HepG2 (cell line): ENCODE data around the gene IL24. TPM values are rescaled to one million over a fixed set of nuclear protein-coding genes. Genes with fewer than 3 reads are reported as not detected.

Experiments
- ATAC-seq: fragments of 200-7000 bp; cut with Tn5 transposase; 3 replicates; pipeline ENCODE4 v1.9.1; 2020; ENCODE audit warnings: mild to moderate bottlenecking, moderate library complexity
- BruUV-seq: library from RNA; stranded (reverse); fragments of 400-500 nt; replicated peaks from 2 replicates; lab custom pipeline; 2021; lab: Mats Ljungman, UMichigan
- CTCF ChIA-PET: fragments of 300-600 bp; formaldehyde crosslinking; extraction: SDS; loops from one replicate; lab custom pipeline; 2021; ENCODE audit warnings: low total read pairs, inconsistent platforms, low intra/inter-chr PET ratio; lab: Yijun Ruan, JAX
- POLR2A ChIA-PET: fragments of 350-600 bp; sonication (Branson Sonifier 250); formaldehyde crosslinking; loops from one replicate; lab custom pipeline; 2020; ENCODE audit warnings: antibody characterized with exemption, inconsistent platforms; lab: Yijun Ruan, JAX
- DNase-seq: peaks from one replicate; pipeline ENCODE4 v3.0.0-alpha.2; 2015; ENCODE audit warnings: low spot score
- FAIRE-seq: peaks from 3 replicates; lab custom pipeline; 2011; peaks lifted over from hg19 to GRCh38; lab: Jason Lieb, UNC
- H2AFZ ChIP-seq: one replicate; pipeline ENCODE4 v1.6.1; 2011; ENCODE audit warnings: low read length, inconsistent platforms
- H3K27ac ChIP-seq: fragments of 300-600 bp; 3 replicates; pipeline ENCODE4 v1.8.0; 2011; ENCODE audit warnings: mixed run types, mild to moderate bottlenecking, mixed read lengths, low read length, inconsistent platforms; ENCODE audit not compliant: insufficient read depth; ENCODE audit errors: extremely low read length
- H3K27me3 ChIP-seq, 2 experiments: fragments of 200-600 bp in 1 of 2; 2 replicates in 1 of 2; 3 replicates in 1 of 2; pipeline versions ENCODE4 v1.6.0 to v1.8.0; 2011; ENCODE audit warnings: low read length in 2 of 2, mild to moderate bottlenecking in 2 of 2, moderate library complexity in 2 of 2, inconsistent platforms in 1 of 2; ENCODE audit not compliant: insufficient read depth in 2 of 2, control insufficient read depth in 1 of 2
- H3K36me3 ChIP-seq, 2 experiments: fragments of 200-600 bp in 1 of 2; replicated peaks in 1 of 2; 2 replicates in 1 of 2; 3 replicates in 1 of 2; pipeline versions ENCODE4 v1.5.1 to v1.8.0; 2011; ENCODE audit warnings: low read length in 2 of 2, inconsistent platforms in 1 of 2; ENCODE audit not compliant: insufficient read depth in 2 of 2, control insufficient read depth in 1 of 2
- H3K4me1 ChIP-seq: 2 replicates; pipeline ENCODE4 v1.5.1; 2012; ENCODE audit warnings: low read length, inconsistent platforms; ENCODE audit not compliant: insufficient read depth
- H3K4me2 ChIP-seq: 2 replicates; pipeline ENCODE4 v1.6.0; 2011; ENCODE audit warnings: low read depth, low read length, inconsistent platforms
- H3K4me3 ChIP-seq, 3 experiments: fragments of 200-600 bp in 1 of 3; sonication (generic), shearing (Covaris generic) in 1 of 3; replicated peaks in 1 of 3; 2 replicates each; pipeline ENCODE4 v1.5.1; 2011 to 2016; ENCODE audit warnings: low read length in 3 of 3, inconsistent platforms in 2 of 3, low read depth in 2 of 3, mild to moderate bottlenecking in 2 of 3, control low read depth in 1 of 3, mixed read lengths in 1 of 3; ENCODE audit not compliant: insufficient read depth in 1 of 3
- H3K79me2 ChIP-seq: one replicate; pipeline ENCODE4 v1.6.1; 2011; ENCODE audit warnings: low read length, inconsistent platforms; ENCODE audit not compliant: insufficient read depth
- H3K9ac ChIP-seq: 2 replicates; pipeline ENCODE4 v1.6.0; 2011; ENCODE audit warnings: mild to moderate bottlenecking, low read depth, low read length, inconsistent platforms; ENCODE audit not compliant: insufficient read depth
- H3K9me3 ChIP-seq: 2 replicates; pipeline ENCODE4 v1.5.1; 2012; ENCODE audit warnings: mild to moderate bottlenecking, low read length
- H4K20me1 ChIP-seq: 2 replicates; pipeline ENCODE4 v1.6.0; 2011; ENCODE audit warnings: inconsistent platforms, mild to moderate bottlenecking, low read length, moderate library complexity; ENCODE audit not compliant: insufficient read depth
- MBNL3 ChIP-seq: fragments of 250-450 bp; sonication (Bioruptor Pico); conservative IDR thresholded peaks from 2 replicates; pipeline ENCODE4 v1.8.0; 2022; ENCODE audit warnings: mild to moderate bottlenecking, inconsistent platforms
- WGBS: methylation state at CpG from one replicate; pipeline ENCODE4 v1.1.6; 2017; ENCODE audit warnings: low lambda C conversion rate; 5-methylcytosine and 5-hydroxymethylcytosine counted together
- in situ Hi-C: cut with HindIII; loops from 2 replicates; pipeline ENCODE4 v1.10.0; 2017; ENCODE audit warnings: low pct_unique_long_range_greater_than_20kb; ENCODE audit not compliant: extremely low pct_ligation_motif_present
- intact Hi-C: fragments of 100-400 bp; cut with micrococcal nuclease; formaldehyde crosslinking; loops from one replicate; pipeline ENCODE4 v1.10.0; 2022; ENCODE audit not compliant: unreplicated experiment
- polyA plus RNA-seq, 8 experiments: library from polyadenylated mRNA; depleted of rRNA in 3 of 8; stranded (reverse) in 7 of 8; unstranded in 1 of 8; fragments of >200 nt; fragmentation: Illumina TruSeq in 4 of 8; extraction: Trizol in 4 of 8; gene quantifications; 2 replicates each; pipeline versions ENCODE4 v1.2.1 to v1.2.3, GENCODE V29; 2011 to 2016; ENCODE audit warnings: low read depth in 4 of 8, missing spikeins in 1 of 8, mixed read lengths in 1 of 8; ENCODE audit not compliant: insufficient read depth in 1 of 8
- total RNA-seq, 5 experiments: library from RNA; depleted of rRNA; stranded (reverse); fragments of >200 nt; fragmentation: Illumina TruSeq; extraction: Trizol; gene quantifications; 2 replicates each; pipeline ENCODE4 v1.2.3, GENCODE V29; 2016; ENCODE audit warnings: low read depth in 1 of 5
- TF ChIP-seq, protein P1 (sequence below): sonication (generic); formaldehyde crosslinking; IDR thresholded peaks from 2 replicates; pipeline ENCODE4 v1.5.1; 2020; ENCODE audit warnings: mild to moderate bottlenecking, missing genetic modification reagents, borderline replicate concordance

IL24 gene
- total and polyA plus RNA-seq, 2 of the 13 experiments (the other 11 are each of a cell fraction or from before 2014, with no cell fraction given), result not detected

DNA sequence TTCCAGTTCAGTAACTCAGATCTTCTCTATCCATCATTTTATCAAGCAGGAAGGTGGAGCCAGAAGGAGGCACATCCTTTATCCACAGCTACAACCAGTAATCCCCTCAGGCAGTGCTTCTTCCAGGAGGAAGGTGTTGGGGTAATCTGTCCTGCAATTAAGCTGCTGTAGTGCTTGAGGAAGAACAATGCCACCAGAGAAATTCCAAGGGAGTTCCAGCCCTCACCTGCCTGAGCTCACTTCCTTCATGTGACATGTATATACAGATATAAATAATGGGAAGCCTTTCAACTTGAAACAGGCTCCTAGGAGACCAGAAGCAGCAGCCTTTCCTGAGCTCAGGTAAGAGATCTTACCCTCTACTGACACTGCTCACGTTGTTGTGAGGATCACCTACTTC lies 34.0 kb upstream of the IL24 start:
- no peak for ATAC-seq
- Histone ChIP-seq H3K4me1 (no peaks in the 10 kb centered on the region), H3K9me3 (no peaks in the 10 kb centered on the region), H2AFZ (no peak overlapping the region), H3K4me3 (no peak overlapping the region), H3K27me3 (peaks cover 0 to 8% of the 10 kb centered on the region in 2 experiments; a peak in 3 of 5 replicates), H3K9ac (no peak overlapping the region), H3K36me3 (no peaks in the 10 kb centered on the region), H3K79me2 (no peaks in the 10 kb centered on the region), H3K4me2 (no peak overlapping the region), H3K27ac (no peak overlapping the region), H4K20me1 (no peaks in the 10 kb centered on the region)
- intact Hi-C loops (no loop called here), in situ Hi-C loops (no loop called here)
- POLR2A ChIA-PET, result no interaction called here
- FAIRE-seq, result no peak
- no TSS peak for BruUV-seq
- CTCF ChIA-PET, result no interaction called here
- no peak for DNase-seq
- 0% methylated on average over 1 of the region's 1 CpG for WGBS
- TF ChIP-seq MBNL3 (CRISPR knock-in tag), result no peak
- TF ChIP-seq, protein P1, sequence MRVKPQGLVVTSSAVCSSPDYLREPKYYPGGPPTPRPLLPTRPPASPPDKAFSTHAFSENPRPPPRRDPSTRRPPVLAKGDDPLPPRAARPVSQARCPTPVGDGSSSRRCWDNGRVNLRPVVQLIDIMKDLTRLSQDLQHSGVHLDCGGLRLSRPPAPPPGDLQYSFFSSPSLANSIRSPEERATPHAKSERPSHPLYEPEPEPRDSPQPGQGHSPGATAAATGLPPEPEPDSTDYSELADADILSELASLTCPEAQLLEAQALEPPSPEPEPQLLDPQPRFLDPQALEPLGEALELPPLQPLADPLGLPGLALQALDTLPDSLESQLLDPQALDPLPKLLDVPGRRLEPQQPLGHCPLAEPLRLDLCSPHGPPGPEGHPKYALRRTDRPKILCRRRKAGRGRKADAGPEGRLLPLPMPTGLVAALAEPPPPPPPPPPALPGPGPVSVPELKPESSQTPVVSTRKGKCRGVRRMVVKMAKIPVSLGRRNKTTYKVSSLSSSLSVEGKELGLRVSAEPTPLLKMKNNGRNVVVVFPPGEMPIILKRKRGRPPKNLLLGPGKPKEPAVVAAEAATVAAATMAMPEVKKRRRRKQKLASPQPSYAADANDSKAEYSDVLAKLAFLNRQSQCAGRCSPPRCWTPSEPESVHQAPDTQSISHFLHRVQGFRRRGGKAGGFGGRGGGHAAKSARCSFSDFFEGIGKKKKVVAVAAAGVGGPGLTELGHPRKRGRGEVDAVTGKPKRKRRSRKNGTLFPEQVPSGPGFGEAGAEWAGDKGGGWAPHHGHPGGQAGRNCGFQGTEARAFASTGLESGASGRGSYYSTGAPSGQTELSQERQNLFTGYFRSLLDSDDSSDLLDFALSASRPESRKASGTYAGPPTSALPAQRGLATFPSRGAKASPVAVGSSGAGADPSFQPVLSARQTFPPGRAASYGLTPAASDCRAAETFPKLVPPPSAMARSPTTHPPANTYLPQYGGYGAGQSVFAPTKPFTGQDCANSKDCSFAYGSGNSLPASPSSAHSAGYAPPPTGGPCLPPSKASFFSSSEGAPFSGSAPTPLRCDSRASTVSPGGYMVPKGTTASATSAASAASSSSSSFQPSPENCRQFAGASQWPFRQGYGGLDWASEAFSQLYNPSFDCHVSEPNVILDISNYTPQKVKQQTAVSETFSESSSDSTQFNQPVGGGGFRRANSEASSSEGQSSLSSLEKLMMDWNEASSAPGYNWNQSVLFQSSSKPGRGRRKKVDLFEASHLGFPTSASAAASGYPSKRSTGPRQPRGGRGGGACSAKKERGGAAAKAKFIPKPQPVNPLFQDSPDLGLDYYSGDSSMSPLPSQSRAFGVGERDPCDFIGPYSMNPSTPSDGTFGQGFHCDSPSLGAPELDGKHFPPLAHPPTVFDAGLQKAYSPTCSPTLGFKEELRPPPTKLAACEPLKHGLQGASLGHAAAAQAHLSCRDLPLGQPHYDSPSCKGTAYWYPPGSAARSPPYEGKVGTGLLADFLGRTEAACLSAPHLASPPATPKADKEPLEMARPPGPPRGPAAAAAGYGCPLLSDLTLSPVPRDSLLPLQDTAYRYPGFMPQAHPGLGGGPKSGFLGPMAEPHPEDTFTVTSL (CRISPR knock-in tag), result no peak
